ENCODE measurements around the gene TANK.

DNA sequence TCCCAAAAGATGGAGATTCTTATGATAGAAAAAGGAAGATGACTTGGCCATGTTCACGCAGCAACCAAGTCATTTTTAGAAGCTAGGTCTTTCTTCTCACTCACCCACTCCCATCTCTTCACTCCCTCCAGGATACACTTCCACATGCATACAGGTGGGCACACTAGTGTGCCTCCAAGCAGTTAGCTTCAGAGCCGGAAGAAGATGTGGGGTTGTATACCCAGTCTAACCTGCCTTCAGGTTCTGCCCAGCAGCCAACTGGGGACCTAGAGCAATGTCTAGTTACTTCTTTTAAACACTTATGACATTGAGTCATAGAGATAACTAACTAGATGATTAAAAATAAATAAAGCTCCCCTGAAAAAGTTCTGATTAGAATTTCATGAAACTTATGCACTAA lies 21.8 kb upstream of the TANK start:
- TF ChIP-seq REST (IDR thresholded peaks at IDR 0.05; ENCODE audit: insufficient read depth in 1 of 2, low read depth in 2 of 2, low read length in 2 of 2) (no peak), SIN3A (IDR thresholded peaks at IDR 0.05; ENCODE audit: borderline replicate concordance, insufficient read depth, low read length) (no peak), TAF1 (IDR thresholded peaks at IDR 0.05; ENCODE audit: borderline replicate concordance, insufficient read depth, low read length) (no peak)

Data from PFSK-1 (cell line).